Measurements from ENCODE around the gene DHDH.

GRCh38 chr19:48905664-48906063, 27.8 kb upstream of the DHDH start:
- TF ChIP-seq CTCF (IDR thresholded peaks at IDR 0.05; ENCODE audit: insufficient read depth, low read length, poor library complexity, severe bottlenecking) (no peak), EZH2phosphoT487 (conservative IDR thresholded peaks at IDR 0.05; ENCODE audit: low read length) (no peak)
